ENCODE data around the gene CDH13. TPM values are rescaled to one million over a fixed set of nuclear protein-coding genes. Genes with fewer than 3 reads are reported as not detected.

The CDH13 gene
- total and polyA plus RNA-seq, 9 of the 15 experiments (the other 6 are each of a cell fraction or from before 2014, with no cell fraction given) = 0.03 TPM; not detected in 8

GRCh38 chr16:82715160-82715559, 88.4 kb downstream of the CDH13 start:
- no peak overlapping the region for H3K4me2 ChIP-seq (ENCODE audit: insufficient read depth, low read length)
- H3K36me3 ChIP-seq (ENCODE audit: control insufficient read depth, insufficient read depth, low read length) = no peaks in the 10 kb centered on the region
- no peaks in the 10 kb centered on the region for H3K27me3 ChIP-seq (ENCODE audit: control insufficient read depth in 2 of 2, insufficient read depth in 2 of 2, low read length in 2 of 2)
- no peak overlapping the region for H2AFZ ChIP-seq (ENCODE audit: low read depth, low read length)
- TF ChIP-seq SETDB1 (IDR thresholded peaks at IDR 0.05; ENCODE audit: low read length) = no peak
- TF ChIP-seq ZNF445 (CRISPR knock-in tag; IDR thresholded peaks at IDR 0.05; ENCODE audit: low read depth) = no peak
- TF ChIP-seq CBX2 (IDR thresholded peaks at IDR 0.05; ENCODE audit: insufficient read depth, low read length, poor library complexity, severe bottlenecking) = no peak
- no peak for TF ChIP-seq RNF219 (CRISPR knock-in tag; IDR thresholded peaks at IDR 0.05)
- TF ChIP-seq ZFP1 (CRISPR knock-in tag; IDR thresholded peaks at IDR 0.05) = no peak
- no peak for TF ChIP-seq MTA2 (IDR thresholded peaks at IDR 0.05; ENCODE audit: low read depth)
- no peak for TF ChIP-seq ZBTB17 (CRISPR knock-in tag; IDR thresholded peaks at IDR 0.05)
- no peak for TF ChIP-seq ADNP (tag; IDR thresholded peaks at IDR 0.05)
- TF ChIP-seq TARDBP (IDR thresholded peaks at IDR 0.05) = no peak
- no peak for TF ChIP-seq NEUROD1 (IDR thresholded peaks at IDR 0.05; ENCODE audit: borderline replicate concordance, low read depth, low read length, partially characterized antibody)
- no peak for TF ChIP-seq CBFB (CRISPR knock-in tag; IDR thresholded peaks at IDR 0.05)
- TF ChIP-seq ZNF197 (CRISPR knock-in tag; IDR thresholded peaks at IDR 0.05; ENCODE audit: low read depth) = no peak
- no peak for TF ChIP-seq ZBTB33 (CRISPR knock-in tag; IDR thresholded peaks at IDR 0.05)
- FAIRE-seq = no peak
- POLR2A ChIA-PET = no interaction called here
- intact Hi-C loops (cut with micrococcal nuclease) = no loop called here
- no peak overlapping the region for H3K27ac ChIP-seq (ENCODE audit: extremely low read depth, low read depth, low read length)
- no peaks in the 10 kb centered on the region for H3K9me1 ChIP-seq (ENCODE audit: control insufficient read depth, insufficient read depth, low read length)
- WGBS (ENCODE audit: insufficient coverage, low coverage, missing lambda C conversion rate) = 2% methylated on average over 8 of the region's 8 CpGs
- H3K4me1 ChIP-seq (replicated peaks in 1 of 2; ENCODE audit: control insufficient read depth in 2 of 2, insufficient read depth in 2 of 2, low read length in 2 of 2) = no peaks in the 10 kb centered on the region
- no peak overlapping the region for H3K4me3 ChIP-seq
- no TSS peak for BruUV-seq (replicated peaks)
- no peaks in the 10 kb centered on the region for H3K9me3 ChIP-seq (replicated peaks; ENCODE audit: control insufficient read depth, insufficient read depth, low read depth, low read length)
- H3K79me2 ChIP-seq (ENCODE audit: control insufficient read depth, insufficient read depth, low read length) = no peaks in the 10 kb centered on the region
- in situ Hi-C loops (cut with MboI) = no loop called here
- H4K20me1 ChIP-seq (replicated peaks; ENCODE audit: control insufficient read depth, insufficient read depth, low read length) = no peaks in the 10 kb centered on the region
- no peak overlapping the region for H3K9ac ChIP-seq (ENCODE audit: insufficient read depth in 1 of 2, low read depth in 2 of 2, low read length in 2 of 2)
- no peak for ATAC-seq
- DNase-seq (ENCODE audit: extremely low read depth in 1 of 4, low spot score in 3 of 4) = no peak
- CTCF ChIA-PET (ENCODE audit: low intra/inter-chr PET ratio) = no interaction called here

All from K562 (cell line).